Stimulated activated CD8-positive, alpha-beta memory T cell treated with anti-CD3 and anti-CD28 coated beads, Interleukin-12 subunit alpha, Interleukin-12 subunit beta, amount 100 ng/mL, for 24 hours (primary cell): ENCODE results near the gene OR8B3.
"Not testable (repeated sequence)": the region's sequence is repeated elsewhere in the genome, so short reads cannot be mapped to it uniquely, and the experiment has no call there.

Source experiments
- DNase-seq: peaks from one replicate; pipeline ENCODE4 v3.0.0-alpha.2; 2020; ENCODE audit errors: extremely low read depth

Gene OR8B3

DNA sequence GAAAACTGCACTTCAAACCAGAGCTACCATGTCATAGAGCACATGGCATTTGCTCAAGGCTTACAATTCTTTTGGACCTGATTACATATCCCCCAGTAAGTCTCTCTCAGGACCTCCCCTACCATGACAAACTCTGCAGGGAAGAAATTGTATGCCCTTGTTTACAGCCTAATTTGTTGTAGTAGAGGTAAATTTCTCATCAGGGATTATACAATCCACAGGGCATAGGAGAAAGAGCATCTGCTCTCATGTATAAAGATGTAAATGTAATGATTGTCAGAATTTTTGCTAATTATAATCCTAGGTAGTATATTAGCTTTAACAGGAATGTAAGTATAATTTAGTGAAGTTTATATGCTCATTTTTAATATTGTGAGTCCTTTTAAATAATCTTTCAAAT, at the start of gene OR8B3:
Gene OR8B3, minus strand, starts transcription at position 101 of the 400 bp plus-strand sequence. CDS start 1,673 bp downstream, outside the sequence.
- no peak for DNase-seq

GRCh38 chr11:124446916-124447315, 48.1 kb upstream of the OR8B3 start:
- no peak for DNase-seq

DNA sequence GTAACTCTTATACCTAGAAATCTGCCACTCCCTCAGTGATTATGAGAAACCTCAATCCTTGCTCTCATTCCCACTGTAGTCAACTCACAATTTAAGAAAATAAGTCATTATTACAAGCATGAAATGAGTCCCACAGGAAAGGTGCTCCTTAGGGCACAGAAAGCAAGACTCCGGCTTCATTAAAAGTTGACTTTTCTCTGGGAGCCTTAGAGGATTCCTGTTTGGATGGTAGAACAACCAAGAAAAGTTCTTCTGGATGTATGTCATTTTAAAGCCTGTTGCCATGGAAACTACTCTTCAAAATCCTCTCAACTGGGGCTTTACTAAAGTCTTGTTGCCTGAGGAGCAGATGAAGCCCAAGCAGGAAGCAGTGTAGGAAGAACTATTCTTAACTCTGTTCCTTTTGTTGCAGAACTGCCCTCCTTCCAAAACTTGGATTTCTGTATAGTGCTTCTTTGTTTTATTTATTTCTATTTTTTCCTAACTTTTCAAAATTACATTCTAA, 46.9 kb upstream of the OR8B3 start, which contains the start of gene OR8B8:
Gene OR8B8, minus strand, starts transcription at position 51 of the 505 bp plus-strand sequence. CDS start 4,611 bp downstream, outside the sequence.
- no peak for DNase-seq

GRCh38 chr11:124442847-124443246, 44.0 kb upstream of the OR8B3 start:
- no peak for DNase-seq

- no peak for DNase-seq
Measured at GRCh38 chr11:124442442-124442841, 43.6 kb upstream of the OR8B3 start.

- no peak for DNase-seq
Measured at GRCh38 chr11:124441519-124441918, 42.7 kb upstream of the OR8B3 start.

GRCh38 chr11:124441081-124441480, 42.3 kb upstream of the OR8B3 start:
- DNase-seq, result no peak

- DNase-seq, result no peak
Measured at GRCh38 chr11:124440608-124441007, 41.8 kb upstream of the OR8B3 start.

- DNase-seq, result no peak
Measured at GRCh38 chr11:124434699-124435098, 35.9 kb upstream of the OR8B3 start.

GRCh38 chr11:124429599-124429998, 30.8 kb upstream of the OR8B3 start:
- no peak for DNase-seq

DNA sequence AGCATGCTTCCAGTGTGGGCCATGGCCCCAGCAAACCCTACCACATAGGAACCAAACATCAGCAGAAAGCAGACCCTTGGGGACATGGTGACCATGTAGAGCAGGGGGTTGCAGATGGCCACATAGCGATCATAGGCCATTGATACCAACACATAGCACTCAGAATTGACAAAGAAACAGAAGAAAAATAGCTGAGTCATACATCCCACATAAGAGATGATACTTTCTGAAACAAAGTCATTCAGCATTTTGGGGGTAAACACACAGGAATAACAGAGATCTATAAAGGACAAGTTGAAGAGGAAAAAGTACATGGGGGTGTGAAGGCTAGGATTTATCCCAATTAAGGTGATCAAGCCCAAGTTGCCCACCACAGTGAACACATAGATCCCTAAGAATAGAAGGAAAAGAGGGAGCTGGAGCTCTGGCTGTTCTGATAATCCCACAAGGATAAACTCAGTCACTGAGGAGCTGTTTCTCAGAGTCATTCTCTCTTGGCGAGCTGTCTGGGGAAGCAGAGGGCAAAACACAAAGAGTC, 25.6 kb upstream of the OR8B3 start, which contains the start of gene OR8B4:
Gene OR8B4, minus strand, starts transcription at position 488 of the 538 bp plus-strand sequence. Its CDS starts 0 bp downstream, at position 488.
- no peak for DNase-seq

DNA sequence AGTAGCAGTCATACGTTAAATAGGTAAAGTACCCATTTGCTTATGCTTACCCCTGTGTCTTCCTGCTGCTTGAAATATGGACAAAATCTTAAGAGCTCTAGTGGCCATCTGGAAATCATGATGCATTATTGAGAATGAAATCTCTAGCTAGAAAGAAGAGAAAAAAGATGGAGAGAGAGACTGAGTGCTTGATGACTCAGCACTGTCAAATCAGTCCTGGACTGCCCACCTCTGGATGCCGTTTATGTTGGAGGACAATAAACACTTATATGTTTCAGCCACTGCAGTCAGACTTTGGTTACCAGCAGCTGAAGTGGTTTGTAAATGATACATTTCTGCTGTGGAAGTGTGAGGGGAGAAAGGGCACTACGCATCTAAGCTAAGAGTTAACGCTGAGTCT, 22.2 kb upstream of the OR8B3 start:
- no peak for DNase-seq

GRCh38 chr11:124415356-124415923, 16.6 kb upstream of the OR8B3 start:
- no peak for DNase-seq

GRCh38 chr11:124409906-124410305, 11.1 kb upstream of the OR8B3 start:
- no peak for DNase-seq

DNA sequence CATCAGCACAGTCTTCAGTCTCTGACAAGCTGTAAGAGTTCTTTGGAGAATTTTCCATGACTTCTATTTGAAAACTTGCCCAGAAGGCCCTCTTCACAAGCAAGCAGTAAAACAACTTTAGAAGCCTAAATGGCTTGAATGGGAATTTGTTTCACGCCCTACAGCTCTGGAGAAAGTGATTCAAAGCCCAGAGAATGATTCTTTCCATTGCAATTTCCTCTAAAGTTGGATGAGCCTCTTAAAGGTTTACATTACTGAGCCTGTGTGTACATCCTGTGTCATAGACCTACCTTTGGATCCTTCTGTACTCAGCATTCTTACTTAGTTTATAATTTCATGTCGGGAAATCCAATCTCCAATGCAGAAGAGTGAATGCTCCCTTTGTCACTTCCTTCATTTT, 6.8 kb upstream of the OR8B3 start:
- no peak for DNase-seq

DNA sequence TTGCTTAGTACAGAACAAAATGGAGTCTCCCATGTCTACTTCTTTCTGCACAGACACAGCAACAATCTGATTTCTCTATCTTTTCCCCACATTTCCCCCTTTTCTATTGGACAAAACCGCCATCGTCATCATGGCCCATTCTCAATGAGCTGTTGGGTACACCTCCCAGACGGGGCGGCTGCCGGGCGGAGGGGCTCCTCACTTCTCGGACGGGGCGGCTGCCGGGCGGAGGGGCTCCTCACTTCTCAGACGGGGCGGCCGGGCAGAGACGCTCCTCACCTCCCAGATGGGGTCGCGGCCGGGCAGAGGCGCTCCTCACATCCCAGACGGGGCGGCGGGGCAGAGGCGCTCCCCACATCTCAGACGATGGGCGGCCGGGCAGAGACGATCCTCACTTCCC, 4.4 kb upstream of the OR8B3 start:
- not testable (repeated sequence) for DNase-seq

GRCh38 chr11:124402326-124402922, 3.6 kb upstream of the OR8B3 start:
- no peak for DNase-seq

DNA sequence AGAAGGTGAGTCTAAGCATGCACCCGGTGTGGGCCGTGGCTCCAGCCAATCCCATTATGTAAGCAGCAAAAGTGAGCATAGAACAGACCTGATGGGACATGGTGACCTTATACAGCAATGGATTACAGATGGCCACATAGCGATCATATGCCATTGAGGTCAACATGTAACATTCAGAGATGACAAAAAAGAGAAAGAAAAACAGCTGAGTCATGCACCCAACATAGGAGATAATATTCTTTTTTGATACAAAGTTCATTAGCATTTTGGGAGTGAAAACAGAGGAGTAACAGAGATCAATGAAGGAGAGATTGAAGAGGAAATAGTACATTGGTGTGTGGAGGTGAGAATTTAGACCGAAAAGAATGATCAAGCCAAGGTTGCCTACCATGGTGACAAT, 2.0 kb downstream of the OR8B3 start:
- not testable (repeated sequence) for DNase-seq

- no peak for DNase-seq
Measured at GRCh38 chr11:124394408-124394807, 4.4 kb downstream of the OR8B3 start.

- no peak for DNase-seq
Measured at GRCh38 chr11:124384399-124384798, 14.4 kb downstream of the OR8B3 start, which contains the start of gene OR8B2. OR8B2 (minus strand) TSS chr11:124384499; CDS start chr11:124383343, 1,156 bp downstream.

GRCh38 chr11:124382857-124383256, 16.0 kb downstream of the OR8B3 start:
- DNase-seq, result not testable (repeated sequence)

DNA sequence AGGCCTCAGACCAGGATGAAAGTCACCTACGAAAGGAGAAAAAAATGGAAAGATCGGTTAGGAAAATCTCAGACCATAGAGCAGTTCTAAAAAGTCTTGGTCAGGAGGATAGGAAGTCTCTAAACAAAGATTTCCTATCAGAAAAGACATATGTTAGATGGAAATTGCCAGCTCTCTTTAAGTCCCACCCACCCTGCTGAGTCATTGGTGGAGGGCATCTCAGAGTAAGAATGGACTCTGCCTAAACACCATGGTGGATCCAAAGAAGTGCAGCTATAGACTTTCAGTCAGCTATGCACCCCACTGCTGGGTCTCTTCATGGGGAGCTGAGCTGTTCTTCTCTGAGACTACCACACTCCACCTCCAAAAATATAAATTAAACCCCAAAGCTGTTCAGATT, 18.2 kb downstream of the OR8B3 start:
- DNase-seq, result no peak

DNA sequence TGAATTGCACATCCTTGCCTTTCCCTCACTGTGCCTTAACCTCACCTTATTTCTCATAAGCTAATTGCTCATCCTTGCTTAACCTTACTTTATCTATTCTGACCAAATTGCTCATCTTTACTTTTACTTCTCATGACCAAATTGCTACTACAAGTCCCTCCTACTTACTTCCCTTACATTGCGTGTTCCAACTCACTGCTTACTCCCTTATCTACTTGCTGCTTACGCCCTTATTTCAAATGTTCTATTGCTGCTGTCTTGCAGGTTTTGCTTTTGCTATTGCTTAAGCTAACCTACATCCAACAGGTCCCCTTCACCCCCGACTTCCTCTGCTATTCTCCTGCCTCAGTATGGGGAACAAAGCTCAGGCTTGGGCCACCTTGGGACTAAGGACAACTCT, 22.5 kb downstream of the OR8B3 start:
- no peak for DNase-seq
